HuH-7 (cell line): ENCODE data around the gene FAH.
"Not testable (repeated sequence)": the region's sequence is repeated elsewhere in the genome, so short reads cannot be mapped to it uniquely, and the experiment has no call there.

Experiments
- DNase-seq: peaks from one replicate; pipeline ENCODE4 v3.0.0; 2011; ENCODE audit warnings: low spot score

FAH gene

DNA sequence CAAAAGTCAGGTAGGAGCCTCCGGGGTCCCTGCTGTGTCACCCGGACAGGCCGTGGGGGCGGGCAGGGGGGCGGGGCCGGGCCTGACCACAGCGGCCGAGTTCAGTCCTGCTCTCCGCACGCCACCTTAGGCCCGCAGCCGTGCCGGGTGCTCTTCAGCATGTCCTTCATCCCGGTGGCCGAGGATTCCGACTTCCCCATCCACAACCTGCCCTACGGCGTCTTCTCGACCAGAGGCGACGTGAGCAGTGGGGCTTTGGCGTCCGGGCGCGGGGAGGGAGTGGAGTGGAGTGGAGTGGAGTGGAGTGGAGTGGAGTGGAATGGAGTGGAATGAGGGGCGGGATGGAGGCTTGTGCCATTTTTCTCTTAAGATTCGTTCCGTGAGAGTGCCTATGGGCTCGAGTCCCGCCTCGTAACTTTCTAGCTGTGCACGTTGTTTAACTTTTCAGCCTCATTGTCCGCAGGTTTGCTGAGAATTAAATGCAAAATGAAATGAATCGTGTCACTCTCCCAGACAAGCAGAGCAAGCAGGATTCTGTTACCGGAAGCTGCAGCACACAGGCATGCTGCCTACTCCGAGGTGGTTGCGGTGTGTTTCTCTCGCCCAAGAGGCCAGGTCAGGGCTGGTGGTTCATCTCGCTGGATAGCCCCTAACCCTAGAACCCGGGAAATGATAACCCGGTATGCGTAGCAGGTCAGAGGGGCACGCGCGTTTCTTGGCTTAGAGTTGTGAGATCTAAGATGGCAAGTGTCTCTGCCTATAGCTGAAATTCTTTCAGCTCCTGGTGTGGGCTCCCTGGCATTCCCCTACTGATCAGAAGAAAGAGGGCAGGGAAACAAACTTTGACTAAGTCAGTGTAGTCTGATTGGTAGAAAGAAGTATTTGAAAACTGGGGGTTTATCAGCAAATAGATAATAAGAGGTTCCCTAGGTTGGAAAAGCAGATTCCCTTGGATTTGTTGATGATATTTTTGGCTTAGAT is at the start of gene FAH:
Gene FAH, plus strand, starts transcription at position 104 of the 981 bp plus-strand sequence. Its CDS starts 56 bp downstream, at position 160.
- peak; percentile 56 for DNase-seq

DNA sequence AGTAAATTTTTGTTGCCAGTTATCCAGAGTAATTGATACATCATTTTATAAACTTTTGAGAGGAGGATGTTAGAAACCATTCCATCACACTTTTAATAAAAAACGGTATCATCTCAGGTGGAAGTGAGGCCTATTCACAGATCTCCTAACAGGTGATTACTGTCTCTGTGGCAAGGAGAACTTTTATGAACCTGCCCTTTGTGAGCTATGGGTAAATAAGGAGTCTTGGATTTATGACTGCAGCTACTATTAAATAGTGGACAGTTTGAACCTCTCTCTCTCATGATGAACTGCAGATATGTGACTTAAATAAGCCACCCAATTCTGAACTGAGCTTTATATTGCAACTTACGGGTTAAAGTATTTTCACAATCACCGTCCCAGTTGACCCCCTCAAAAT is 47.6 kb upstream of the FAH start:
- no peak for DNase-seq

DNA sequence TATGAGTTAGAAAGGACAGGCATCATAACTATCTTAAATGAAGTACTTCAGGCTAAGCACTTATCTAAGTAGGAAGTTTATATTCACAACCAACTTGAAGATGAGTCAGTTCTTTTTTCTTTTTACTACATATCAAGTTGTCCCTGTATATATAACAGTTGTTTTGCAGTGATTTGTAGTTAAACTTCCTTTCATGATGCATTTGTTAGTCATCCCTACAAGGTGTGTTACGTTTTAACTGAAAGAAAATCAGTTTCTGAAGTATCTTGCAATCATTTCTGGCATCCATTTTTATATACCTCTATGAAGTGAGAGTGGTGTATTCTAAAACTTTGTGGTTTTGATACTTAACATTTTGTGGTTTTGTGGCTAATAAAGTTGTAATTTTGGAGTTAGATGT is 47.2 kb upstream of the FAH start:
- no peak for DNase-seq

DNA sequence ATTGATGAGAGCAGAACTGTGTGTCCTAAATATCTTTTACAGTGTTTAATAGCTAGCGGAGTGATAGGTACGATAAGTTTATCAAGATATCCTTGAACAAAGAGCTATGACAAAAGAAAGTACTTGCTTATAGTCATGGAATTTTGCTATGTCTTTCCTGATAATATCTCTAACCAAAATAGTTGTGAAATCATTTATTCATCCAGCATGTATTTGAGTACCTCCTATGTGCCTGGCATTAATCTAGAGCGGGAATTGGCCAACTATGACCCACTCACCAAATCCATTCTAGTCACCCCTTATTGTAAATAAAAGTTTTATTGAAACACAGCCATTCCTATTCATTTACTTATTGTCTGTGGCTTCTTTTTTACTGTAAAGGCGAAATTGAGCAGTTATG is 46.7 kb upstream of the FAH start:
- DNase-seq = no peak

DNA sequence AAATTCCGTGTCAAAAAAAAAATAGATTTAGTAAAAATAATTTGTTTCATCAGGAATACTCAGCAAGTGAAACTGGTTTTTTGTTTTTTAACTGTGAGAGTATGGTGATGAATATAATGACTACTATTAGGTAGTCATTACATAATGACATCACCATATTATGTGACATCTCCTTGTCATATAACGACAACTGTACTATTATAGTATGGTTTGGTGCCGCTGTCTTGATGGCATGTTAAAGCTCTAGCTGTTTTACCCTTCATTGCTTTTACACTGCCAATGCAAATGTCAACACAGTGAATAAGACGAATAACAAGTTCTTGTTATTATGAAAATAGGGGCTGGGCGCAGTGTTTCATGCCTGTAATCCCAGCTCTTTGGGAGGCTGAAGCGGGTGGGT is 45.6 kb upstream of the FAH start:
- no peak for DNase-seq

DNA sequence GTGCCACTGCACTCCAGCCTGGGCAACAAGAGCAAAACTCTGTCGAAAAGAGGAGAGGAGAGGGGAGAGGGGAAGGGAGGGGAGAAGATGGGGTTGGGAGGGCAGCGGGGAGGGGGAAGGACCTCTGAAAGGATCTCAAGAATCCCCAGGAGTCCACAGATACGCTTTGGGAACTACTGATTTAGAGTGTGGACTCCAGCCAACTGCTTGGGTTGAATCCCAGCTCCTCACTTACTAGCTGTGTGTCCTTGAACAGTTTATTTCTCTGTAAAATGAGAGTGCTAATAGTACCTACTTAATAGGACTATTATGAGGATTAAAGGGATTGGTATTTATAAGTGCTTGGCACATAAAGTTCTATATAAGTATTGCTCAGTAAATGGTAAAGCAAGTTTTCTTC is 45.0 kb upstream of the FAH start:
- DNase-seq = no peak

DNA sequence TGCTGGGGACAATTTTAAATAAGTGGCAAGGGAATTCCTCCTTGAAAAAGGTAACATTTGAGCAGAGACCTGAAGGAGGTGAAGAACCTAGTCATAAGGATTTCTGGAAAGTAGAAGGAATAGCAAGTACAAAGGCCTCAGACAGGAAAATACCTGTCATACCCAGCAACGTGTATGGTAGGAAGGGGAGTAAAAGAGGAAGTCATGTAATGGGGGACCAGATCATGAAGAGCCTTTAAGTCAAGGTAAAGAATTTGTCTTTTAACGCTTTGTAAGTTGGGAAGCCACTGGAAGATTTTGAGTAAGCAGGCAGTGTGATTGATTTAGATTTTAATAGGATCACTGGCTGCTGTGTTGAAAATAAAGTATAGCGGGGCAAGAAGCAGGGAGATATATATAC is 43.4 kb upstream of the FAH start:
- no peak for DNase-seq

DNA sequence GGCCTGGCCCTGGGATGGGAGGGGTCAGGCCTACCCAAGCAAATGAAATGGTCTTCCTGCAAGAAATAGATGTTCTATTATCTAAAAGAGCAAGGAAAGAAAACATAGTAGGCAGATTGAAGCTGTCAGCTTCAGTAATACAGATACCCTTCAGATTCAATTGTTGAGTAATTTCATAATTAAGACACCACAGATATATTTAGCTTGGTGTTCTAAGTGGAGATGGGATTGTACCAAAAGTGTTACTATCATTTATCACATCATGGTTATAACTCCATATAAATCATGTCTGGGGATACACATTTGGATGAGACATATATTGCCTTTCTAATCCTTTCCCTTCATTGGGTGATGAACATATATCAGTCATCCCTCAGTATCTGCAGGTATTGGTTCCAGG is 41.9 kb upstream of the FAH start:
- no peak for DNase-seq

DNA sequence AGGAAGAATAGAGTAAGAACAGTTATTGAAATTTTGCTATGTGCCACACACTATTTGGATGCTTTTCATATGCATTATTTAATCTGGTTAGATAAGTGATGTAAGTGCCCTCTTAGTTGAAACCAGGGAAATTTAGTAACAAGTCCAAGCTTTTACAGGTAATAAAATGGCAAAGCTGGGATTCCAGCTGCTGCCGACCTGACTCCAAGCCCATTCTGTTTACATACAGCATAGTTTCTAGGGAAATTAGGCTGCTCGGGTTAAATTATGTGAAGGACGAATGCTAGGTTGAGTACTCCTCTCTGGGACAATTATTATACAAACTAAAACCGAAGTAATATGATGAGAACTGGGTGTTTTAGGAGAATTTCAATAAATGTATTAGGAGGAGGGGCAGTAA is 38.7 kb upstream of the FAH start:
- peak; percentile 15 for DNase-seq

DNA sequence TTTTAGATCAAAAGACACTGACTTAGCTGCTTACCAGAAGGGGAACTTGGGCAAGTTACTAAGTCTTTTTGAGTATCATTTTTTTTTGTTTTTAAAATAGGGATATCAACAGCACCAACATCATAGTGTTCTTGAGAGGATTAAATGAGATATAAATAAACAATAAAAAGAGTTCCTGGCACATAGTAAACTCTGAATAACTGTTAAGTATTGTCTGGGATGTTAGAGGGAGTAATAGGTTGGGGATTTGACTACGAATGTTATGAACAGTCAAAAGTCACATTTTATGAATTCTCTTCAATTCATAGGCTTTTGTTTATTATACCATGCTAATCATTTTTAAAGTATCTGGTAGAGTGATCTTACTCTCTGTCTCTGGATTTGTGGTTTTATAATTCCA is 37.8 kb upstream of the FAH start:
- DNase-seq = no peak

DNA sequence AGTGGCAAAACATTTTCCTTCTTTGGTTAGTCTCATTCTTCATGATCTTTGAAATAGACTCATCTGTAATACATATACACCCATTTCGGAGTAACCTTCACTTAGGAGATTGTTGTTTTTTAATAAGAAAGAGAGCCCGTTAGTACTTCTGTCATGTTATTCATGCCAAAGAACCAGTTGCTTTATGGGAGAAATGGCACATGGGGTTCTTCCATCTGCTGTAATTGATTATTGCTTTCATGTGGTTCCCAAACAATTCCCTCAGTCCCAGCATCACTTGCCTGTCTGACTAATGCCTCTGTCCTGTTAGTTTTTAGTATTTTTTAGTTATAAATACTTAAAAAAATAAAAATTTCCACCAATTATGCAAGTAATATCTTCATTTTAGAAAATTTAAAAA is 33.8 kb upstream of the FAH start:
- no peak for DNase-seq

DNA sequence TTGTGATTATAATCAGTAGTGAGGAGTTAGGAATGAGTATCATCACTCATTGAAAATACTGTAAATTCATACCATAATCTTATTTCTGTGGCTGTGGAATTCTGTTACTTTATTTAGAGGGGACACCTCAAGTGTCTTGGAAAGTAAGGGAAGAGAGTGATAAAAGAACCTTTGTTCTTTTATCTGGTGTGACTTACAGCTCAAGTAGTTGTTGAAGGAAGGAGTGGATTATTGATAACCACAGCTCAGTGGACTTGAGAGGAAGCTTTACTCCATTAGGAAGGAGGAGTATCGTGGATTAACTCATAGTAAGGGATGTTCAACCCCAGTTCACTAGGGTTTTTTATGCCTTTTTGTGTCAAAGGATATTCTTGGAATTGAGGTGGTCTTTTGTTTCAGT is 32.2 kb upstream of the FAH start:
- DNase-seq = no peak

DNA sequence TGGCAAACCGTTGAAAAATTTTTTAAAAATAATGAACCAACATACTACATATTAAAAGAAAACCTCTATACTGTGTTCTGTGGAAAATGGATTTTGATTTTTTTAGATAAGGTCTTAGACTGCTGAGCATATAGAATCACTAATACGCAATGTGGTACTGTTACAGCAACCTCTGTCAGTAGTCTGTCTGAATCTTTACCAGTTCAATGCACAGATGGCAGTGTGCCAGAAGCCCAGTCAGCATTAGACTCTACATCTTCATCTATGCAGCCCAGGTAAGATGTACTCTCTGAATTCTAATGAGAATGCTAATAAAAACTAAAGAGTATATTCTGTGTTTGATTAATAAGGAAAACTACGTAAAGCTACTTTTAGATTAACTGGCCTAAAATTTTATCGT is 31.3 kb upstream of the FAH start:
- no peak for DNase-seq

DNA sequence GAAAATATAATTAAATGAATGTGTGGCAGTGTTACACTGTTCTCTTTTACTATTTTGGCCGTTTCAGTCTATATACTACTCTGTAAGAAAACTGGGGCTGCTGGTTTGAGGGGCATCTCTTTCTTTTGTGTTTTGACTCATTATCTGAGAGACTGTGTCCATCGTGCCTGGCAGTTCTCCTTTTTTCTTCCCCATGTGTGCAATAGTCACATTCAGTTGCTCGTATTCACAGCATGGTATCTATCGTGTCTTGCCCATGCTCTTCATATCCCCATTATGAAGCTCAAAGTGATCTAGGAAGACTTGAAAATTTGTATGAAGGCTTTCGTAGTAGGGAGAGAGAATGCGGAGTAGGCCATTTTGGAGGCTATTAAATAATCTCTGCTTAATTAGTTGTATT is 29.8 kb upstream of the FAH start:
- no peak for DNase-seq

DNA sequence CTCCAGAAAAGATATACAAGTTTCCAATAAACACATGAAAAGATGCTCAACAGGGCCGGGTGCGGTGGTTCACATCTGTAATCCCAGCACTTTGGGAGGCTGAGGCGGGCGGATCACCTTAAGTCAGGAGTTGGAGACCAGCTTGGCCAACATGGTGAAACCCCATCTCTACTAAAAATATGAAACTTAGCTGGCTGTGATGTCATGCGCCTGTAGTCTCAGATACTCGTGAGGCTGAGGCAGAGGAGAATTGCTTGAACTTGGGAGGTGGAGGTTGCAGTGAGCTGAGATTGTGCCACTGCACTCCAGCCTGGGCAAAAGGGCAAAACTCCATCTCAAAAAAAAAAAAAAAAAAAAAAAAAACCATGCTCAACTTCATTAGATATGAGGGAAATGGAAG is 25.5 kb upstream of the FAH start:
- not testable (repeated sequence) for DNase-seq

DNA sequence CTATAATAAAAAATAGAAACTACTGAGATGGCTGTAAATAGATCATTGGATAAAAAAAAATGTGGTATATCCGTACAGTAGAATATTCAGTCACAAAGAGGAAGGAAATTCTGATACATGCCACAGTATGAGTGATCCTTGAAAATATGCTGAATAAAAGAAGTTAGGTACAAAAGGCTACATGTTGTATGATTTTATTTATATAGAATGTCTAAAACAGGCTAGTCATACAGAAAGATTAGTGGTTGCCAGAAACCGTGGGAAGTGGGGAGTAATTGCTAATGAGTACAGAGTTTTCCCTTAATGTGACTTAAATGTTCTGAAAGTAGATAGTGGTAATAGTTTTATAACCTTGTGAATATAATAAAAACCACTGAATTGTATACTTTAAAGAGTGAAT is 24.9 kb upstream of the FAH start:
- DNase-seq = no peak

DNA sequence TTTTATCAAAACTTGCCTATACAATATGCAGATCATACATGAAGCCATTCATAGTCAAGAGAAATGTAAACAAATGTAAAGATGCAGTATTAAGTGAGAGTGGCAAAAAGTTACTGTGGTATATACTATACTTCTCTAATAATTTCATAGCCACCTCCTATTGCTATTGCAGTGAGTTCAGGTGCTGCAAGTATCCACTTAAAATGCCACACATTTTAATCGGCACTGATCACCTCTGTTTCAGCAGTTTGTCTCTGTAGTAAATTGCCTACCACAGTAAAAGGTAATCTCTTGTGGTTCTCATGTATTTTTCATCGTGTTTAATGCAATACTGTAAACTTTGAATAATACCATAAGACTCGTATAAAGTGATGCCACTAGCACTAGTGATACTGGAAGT is 20.4 kb upstream of the FAH start:
- DNase-seq = no peak

DNA sequence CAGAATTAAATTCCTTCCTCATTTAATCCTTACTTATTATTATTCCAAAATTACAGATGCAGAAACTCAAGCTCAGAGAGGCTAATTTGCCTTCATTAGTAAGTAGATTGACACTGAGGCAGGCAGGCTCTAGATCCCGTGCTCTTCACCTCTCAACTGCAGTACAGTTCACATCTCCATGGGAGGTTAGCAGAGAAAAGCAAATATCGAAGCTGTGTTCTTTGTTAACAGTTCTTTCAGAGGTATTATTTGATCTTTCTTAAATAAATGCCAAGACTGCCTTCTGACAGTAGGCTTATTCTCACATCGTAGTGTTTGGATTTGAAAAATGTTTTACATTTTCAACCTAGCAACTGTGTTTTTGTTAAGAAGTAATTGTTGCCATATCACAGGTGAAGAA is 15.9 kb upstream of the FAH start:
- no peak for DNase-seq

DNA sequence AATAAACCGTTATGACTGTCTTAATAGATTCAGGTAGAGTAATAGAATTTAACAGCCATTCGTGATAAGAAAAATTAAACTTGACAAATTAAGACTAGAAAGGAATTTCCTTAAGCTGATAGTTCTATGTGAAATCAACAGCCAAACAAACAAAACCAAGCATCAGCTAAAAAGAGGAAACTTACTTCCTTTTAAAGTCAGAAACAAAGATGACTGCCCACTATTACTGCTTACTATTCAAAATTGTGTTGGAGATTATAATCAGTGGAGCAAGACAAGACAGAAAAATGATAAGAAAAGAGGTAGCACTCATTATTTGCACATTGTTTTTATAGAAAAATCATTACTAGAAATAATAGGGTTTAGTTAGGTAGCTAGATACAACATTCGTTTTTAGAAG is 13.8 kb upstream of the FAH start:
- no peak for DNase-seq

DNA sequence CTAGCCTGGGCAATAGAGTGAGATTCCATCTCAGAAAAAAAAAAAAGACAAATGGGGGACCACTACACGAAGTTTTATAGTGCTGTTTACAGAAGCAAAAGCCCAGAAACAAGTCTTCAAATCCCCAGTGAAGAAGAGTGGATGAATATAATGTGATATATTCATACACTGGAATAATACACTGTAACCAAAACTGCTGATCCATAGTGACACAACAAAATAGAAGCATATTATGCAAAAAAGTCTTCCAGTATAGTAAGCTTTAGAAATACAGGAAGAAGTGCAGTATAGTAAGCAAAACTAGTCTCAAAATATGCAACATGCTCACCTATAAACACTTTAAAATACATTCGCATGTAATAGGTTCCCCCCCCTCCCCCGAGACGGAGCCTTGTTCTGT is 11.9 kb upstream of the FAH start:
- no peak for DNase-seq

DNA sequence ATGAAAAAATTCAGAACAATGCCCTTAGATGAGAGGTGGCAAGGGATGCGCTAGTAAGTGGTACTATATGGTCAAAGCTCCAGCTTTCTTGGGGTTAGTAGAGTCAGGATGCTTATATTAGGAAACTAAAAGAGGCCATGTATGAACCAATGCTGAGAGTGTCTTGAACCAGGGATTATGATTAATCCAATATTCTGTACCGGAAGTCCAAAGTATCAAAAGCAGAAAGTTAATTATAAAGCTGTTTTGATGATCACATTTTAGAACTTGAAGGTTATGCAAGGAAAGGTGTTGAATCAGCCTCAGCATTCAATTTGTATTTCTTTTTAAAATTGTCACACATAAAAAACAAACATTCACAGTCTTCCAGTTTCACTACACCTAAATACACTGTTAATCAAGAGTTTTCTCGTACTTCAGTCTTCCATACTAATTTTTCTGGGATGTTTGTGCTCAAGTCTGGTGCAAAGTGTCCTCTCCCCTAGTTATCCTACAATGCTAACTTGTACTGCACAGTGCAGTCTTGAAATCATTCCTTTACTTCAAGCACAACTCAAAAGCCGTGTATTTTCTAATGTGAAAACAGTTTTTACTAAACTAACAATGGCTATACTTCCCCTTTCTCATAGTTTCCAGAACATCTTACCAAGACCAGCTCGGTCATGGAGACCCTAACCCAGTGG is 10.7 kb upstream of the FAH start:
- no peak for DNase-seq

DNA sequence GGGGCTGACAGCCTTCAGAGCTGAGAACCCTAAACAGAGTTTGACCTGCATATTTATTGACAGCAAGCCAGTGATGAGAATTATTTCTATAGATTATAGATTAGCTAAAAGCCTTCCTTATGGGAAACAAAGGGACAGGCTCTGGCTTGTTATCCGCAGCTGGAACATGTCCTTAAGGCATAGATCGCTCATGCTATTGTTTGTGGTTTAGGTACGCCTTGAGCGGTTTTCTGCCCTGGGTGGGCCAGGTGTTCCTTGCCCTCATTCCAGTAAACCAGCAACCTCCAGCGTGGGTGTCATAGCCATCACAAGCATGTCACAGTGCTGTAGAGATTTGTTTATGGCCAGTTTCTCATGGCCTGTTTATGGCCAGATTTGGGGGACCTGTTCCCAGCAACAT is 10.2 kb upstream of the FAH start:
- no peak for DNase-seq

DNA sequence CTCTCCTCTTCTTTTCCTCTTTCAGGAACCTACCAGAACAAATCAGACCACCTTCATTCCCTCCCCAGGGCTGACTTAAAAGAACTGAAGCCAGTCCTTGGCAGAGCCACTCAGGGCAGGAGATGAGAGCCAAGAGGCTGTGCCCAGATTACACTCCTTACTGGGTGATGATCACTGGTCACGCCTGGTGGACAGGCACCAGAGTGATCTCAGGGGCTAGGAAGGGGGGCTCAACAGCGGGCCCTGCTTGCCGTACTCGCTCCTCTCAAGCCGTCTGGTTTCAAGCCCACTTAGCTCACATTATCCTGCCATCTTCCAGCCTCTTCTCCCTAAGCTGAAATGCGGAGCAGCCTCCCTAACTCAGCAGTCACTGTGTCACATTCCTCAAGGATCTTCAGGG is 1.7 kb upstream of the FAH start:
- no peak for DNase-seq

DNA sequence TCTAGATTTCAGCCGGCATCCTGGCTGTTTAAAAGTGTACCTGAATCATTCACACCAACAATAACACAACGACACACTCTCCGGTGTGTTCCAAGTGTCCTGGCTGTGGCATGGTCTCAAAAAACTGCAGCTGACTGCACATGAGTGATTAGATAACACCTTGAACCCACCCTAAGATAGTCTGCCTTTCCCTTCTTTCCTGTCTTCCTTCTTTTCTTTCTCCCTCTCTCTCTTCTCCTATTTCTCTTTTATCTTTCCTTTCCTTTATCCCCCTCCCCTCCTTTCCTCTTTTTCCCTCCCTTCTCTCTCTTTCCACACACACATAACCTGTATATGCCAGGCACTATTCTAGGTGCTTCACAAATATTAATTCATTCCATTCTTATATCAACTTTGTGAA is 1.2 kb upstream of the FAH start:
- no peak for DNase-seq
